ENCODE data around the gene MSRB3.
"Not testable (repeated sequence)": the region's sequence is repeated elsewhere in the genome, so short reads cannot be mapped to it uniquely, and the experiment has no call there.

Gene MSRB3

GRCh38 chr12:65403188-65403587 lies 124.7 kb downstream of the MSRB3 start:
- no peak for DNase-seq (ENCODE audit: low read depth)

DNA sequence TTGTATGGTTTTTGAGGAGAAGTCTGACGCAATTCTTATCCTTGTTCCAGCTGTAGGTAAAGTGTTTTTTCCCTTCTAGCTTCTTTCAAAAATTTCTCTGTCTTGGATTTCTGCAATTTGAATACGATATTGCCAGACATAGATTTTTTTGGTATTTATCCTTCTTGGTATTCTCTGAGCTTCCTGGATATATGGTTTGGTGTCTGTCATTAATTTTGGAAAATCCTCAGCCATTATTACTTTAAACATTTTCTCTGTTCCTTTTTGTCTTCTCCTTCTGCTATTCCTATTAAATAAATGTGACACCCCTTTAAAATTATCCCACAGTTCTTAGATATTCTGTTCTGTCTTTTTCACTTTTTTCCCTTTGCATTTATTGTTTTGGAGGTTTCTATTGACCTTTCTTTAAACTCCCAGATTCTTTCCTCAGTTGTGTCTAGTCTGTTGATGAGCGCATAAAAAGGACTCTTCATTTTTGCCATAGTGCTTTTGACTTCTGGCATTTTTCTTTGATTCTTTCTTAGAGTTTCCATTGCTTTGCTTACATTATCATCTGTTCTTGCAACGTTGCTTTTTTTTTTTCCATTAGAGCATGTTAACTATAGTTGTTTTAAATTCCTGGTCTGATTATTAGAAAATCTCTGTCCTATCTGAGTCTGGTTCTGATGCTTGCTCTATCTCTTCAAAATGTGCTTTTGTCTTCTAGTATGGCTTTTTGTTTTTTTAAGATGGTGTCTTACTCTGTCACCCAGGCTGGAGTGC lies 129.1 kb downstream of the MSRB3 start:
- no peak for DNase-seq (ENCODE audit: low read depth)

DNA sequence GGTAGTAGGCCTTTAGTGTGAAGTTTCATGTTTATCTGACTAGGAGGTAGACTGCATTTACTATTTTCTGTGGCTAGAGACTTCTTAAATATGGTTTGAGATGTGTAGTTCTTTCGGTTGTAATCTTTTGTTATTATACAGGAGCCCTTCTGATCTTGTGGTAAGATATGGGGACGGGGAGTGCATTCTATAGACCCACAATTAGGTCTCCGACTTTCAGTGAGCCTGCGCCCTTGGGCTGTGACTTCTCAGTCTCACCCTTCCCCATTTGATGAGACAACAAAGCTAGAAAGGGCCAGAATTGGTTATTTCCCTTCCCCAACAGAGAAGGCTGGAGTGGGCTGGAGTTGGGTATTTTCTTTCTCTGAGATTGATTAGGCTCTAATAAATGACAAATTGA lies 130.0 kb downstream of the MSRB3 start:
- no peak for DNase-seq (ENCODE audit: low read depth)

DNA sequence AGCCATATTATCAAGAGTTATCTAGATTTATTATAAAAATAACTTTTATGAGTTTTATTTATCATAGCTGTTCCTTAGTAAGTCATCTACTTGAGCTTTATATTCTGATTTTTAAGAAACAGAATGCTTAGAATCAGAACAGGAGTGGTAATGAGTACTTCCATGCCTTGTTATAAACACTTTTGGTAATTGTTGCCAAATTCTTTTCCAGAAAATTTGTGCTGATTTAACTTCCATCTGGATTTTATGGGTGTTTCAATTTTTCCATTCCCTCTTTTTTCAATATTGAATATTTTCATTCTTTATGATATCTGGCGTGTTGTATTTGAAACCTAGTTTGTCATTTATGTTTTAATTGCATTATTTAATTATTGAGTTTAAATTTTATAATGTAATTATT lies 131.2 kb downstream of the MSRB3 start:
- no peak for DNase-seq (ENCODE audit: low read depth)

- DNase-seq (ENCODE audit: low read depth), result no peak
Measured at GRCh38 chr12:65411171-65411570, 132.7 kb downstream of the MSRB3 start.

- peak; percentile 41 for DNase-seq (ENCODE audit: low read depth)
Measured at GRCh38 chr12:65414526-65414925, 136.0 kb downstream of the MSRB3 start.

- peak; percentile 67 for DNase-seq (ENCODE audit: low read depth)
Measured at GRCh38 chr12:65415826-65416225, 137.3 kb downstream of the MSRB3 start.

GRCh38 chr12:65419284-65420072 lies 141.0 kb downstream of the MSRB3 start:
- no peak for DNase-seq (ENCODE audit: low read depth)

DNA sequence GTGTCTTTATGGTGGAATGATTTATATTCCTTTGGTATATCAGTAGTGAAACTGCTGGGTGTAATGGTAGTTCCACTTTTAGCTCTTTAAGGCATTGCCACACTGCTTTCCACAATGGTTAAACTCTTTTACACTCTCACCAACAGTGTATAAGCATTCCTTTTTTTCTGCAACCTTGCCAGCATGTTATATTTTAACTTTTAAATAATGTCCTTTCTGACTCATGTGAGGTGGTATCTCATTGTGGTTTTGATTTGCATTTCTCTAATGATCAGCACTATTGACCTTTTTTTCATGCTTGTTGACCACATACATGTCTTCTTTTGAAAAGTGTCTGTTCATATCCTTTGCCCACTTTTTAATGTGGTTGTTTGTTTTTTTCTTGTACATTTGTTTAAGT lies 142.5 kb downstream of the MSRB3 start:
- DNase-seq (ENCODE audit: low read depth), result no peak

GRCh38 chr12:65427646-65428045 lies 149.2 kb downstream of the MSRB3 start:
- DNase-seq (ENCODE audit: low read depth), result no peak

- no peak for DNase-seq (ENCODE audit: low read depth)
Measured at GRCh38 chr12:65430006-65430405, 151.5 kb downstream of the MSRB3 start.

DNA sequence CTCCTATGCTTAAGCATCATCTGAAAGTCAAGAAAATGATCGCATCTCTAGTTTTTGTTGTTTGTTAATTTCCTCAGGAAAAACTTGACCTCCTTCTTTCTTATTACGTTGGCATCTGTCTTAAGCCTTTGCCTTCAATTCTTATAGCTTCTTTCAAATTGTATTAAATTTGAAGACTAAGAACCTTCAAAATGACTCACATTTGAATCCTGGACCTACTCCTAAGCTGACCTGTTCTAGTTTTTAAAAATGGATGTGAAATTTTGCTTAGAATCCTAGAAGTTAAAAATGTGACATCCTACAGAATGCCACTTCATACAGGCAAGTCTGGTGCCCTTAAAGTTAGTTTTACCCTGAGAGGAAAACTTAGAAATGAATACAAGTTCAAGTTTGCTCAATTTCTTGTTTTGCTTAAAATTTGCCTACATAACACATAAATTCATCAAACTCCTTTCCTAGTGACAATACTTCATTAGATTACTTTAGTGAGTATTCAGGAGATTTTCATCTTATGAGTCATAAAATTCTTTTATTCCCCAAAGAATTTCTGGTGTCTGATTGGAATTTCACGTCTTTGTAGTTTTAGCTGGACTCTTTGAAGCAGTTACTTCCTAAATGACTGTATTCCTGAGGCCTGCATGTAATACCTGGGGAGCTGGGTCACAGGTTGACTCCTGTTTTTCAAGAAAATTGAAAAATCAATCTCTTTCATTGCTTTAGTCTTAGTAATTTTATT lies 152.3 kb downstream of the MSRB3 start:
- peak; percentile 92 for DNase-seq (ENCODE audit: low read depth)

DNA sequence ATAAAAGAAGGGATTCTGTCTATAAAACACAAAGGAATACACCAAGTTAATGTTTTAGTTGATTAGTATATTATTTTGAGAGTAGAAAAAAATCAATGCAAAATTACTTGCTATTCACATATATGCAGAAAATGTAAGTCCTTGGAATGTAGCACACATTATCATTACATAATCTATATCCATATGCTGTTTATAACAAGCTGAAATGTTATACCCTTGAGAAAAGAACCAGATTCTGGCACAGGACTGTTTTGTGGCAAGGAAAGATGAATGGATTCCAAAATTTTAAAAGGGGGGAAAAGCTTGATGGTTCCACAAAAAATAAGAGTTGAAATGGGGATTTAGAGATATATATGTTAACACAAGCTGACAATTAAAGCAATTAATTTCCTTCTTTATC lies 153.6 kb downstream of the MSRB3 start:
- DNase-seq (ENCODE audit: low read depth), result no peak

- DNase-seq (ENCODE audit: low read depth), result peak; percentile 28
Measured at GRCh38 chr12:65432651-65433050, 154.2 kb downstream of the MSRB3 start.

GRCh38 chr12:65434737-65435136 lies 156.3 kb downstream of the MSRB3 start:
- DNase-seq (ENCODE audit: low read depth), result no peak

- peak; percentile 23 for DNase-seq (ENCODE audit: low read depth)
Measured at GRCh38 chr12:65443038-65443437, 164.6 kb downstream of the MSRB3 start.

DNA sequence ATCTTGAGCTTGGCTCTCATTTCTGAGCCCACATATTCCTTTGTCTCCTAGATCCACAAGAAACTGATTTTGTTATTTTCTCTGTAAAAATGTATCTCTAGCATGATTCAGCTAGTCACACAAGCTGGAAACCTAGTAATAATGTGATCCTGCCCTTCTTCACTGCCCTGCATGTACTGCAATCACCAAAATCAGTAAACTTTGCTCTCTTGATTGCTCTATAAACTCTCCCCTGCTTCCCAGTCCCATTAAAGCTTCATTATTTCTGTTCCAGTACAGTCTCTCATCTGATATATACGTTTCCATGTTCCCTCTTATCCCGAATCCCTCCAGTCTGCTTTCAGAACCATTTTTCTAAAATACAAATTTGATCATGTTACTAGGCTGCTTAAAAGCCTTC lies 166.5 kb downstream of the MSRB3 start:
- DNase-seq (ENCODE audit: low read depth), result no peak

GRCh38 chr12:65446901-65447300 lies 168.4 kb downstream of the MSRB3 start:
- DNase-seq (ENCODE audit: low read depth), result no peak

DNA sequence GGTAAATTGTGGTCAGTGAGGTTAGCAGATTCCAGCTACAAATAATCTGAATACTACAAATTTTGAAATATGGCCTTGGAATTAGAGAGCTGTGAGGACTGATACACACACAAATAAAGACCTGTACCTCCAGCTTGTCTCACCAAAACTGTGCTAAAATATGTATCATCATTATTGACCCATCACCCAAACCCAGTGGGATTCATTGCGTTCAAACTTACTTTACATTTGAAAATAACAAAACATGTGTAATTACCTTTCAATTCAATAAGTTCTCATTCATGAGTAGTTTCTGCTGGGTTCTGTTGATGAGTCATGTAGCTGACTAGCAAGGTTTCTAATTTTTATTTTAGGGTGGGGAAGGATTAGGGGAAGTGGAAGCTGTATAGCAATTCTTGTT lies 170.9 kb downstream of the MSRB3 start:
- peak; percentile 71 for DNase-seq (ENCODE audit: low read depth)

GRCh38 chr12:65450625-65451024 lies 172.1 kb downstream of the MSRB3 start:
- no peak for DNase-seq (ENCODE audit: low read depth)

- no peak for DNase-seq (ENCODE audit: low read depth)
Measured at GRCh38 chr12:65454115-65454787, 175.8 kb downstream of the MSRB3 start.

DNA sequence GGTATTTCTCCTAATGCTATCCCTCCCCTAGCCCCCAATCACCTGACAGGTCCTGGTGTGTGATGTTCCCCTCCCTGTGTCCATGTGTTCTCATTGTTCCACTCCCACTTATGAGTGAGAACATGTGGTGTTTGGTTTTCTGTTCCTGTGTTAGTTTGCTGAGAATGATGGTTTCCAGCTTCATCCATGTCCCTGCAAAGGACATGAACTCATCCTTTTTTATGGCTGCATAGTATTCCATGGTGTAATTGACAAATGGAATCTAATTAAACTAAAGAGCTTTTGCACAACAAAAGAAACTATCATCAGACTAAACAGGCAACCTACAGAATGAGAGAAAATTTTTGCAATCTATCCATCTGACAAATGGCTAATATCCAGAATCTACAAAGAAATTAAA lies 178.9 kb downstream of the MSRB3 start:
- not testable (repeated sequence) for DNase-seq (ENCODE audit: low read depth)
